H1 (cell line): ENCODE data around the gene SIX3. TPM values are rescaled to one million over a fixed set of nuclear protein-coding genes. Genes with fewer than 3 reads are reported as not detected.

ENCODE experiments used
- EZH2 ChIP-seq: fragments of 200-600 bp; sonication (generic); IDR thresholded peaks from 2 replicates; pipeline ENCODE4 v1.7.1; 2012; ENCODE audit warnings: low read depth, mild to moderate bottlenecking, moderate library complexity, low read length, inconsistent platforms; ENCODE audit not compliant: severe bottlenecking
- POLR2A ChIP-seq, 2 experiments: IDR thresholded peaks; 1 replicate in 1 of 2; 2 replicates in 1 of 2; pipeline ENCODE4 v1.6.1; 2011; ENCODE audit warnings: low read depth in 2 of 2, low read length in 2 of 2, mild to moderate bottlenecking in 2 of 2; ENCODE audit errors: control extremely low read depth in 1 of 2
- polyA plus RNA-seq, 7 experiments: library from polyadenylated mRNA; depleted of rRNA in 3 of 7; stranded (reverse) in 5 of 7; unstranded in 2 of 7; fragments of >200 nt in 5 of 7; fragments of 200-250 nt in 2 of 7; gene quantifications; 1 replicate in 5 of 7; 2 replicates in 1 of 7; 4 replicates in 1 of 7; pipeline versions ENCODE4 v1.2.1 to v1.2.3, GENCODE V29; 2011 to 2013; ENCODE audit warnings: missing spikeins in 2 of 7, mixed read lengths in 2 of 7
- total RNA-seq: library from RNA; stranded (reverse); fragmentation: NEBNext Ultra II Directional; extraction: Animal tissue kit (Norgen Biotek cat#: 25700); gene quantifications from 2 replicates; pipeline ENCODE4 v1.2.1, GENCODE V29; 2021

The SIX3 gene
- total and polyA plus RNA-seq, 2 of the 8 experiments (the other 6 are each of a cell fraction or from before 2014, with no cell fraction given): 0.02 to 0.19 TPM

DNA sequence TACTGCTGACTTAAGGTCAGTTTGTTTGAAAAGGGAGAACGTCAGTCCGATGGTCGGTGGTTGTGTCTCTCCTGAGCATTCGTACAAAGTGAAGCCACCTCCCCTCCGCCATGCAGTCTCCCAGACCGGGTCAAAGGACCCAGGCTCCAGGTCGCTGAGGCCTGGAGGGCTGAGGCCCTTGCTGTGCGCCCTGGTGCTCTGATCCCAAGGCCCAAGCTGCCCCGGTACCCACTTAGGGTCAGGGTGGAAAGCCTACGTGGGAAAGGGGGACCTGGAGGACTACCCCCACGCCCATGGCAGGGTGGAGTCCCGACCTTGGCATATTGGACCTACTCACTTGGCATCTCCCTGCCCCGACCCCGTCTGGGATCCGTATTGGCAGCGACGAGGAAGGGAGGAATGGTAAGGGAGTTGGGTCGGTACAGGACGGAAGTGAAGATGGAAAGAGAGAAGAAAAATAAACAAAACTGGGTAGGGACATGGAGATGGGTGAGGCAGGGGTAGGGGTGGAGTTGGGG, 8.0 kb upstream of the SIX3 start (continued):
- no peak for TF ChIP-seq POLR2A (IDR thresholded peaks at IDR 0.05; ENCODE audit: control extremely low read depth in 1 of 2, low read depth in 2 of 2, low read length in 2 of 2)
- peak; percentile 96 for TF ChIP-seq EZH2
- TF ChIP-seq, all 59 proteins: peak for 3
